ENCODE measurements around the gene CCNL1.
"Not testable (repeated sequence)": the region's sequence is repeated elsewhere in the genome, so short reads cannot be mapped to it uniquely, and the experiment has no call there.

CCNL1 gene

DNA sequence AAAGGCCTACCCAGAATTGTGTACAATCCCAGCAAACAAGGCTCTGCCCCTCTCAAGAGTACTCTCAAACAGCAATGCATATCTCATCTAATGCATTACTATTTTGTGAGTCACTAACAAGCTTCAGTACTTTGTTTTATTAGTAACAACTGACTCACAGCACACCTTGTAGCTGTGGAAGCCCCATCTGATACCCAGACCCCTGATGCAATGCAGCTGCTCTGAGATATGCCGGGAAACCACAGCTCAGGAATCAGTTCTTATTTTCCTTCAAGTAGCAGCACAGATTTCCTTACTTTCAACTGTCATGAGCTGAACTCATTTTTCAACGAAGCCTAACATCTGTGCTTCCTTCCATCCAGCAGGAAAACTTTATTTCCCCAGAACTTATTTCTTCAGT is 37.8 kb downstream of the CCNL1 start:
- DNase-seq: no peak

DNA sequence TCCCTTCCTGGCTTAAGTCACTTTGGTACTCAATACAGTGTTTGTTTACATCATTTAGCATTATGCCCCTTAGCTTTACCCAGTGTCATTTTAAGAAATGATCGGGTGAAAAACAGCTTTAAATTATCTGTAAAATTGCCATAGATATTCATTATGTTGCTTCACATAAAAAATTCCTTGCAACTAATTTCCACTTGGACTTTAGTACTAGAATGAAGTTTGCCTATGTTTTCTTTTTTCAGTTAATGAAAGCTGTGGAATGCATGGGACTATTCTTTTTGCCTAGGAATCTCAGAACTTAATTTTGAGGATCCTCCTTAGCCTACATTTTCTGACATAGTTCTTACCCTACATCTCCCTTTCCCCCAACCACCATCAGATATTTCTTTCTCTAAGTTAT is 38.4 kb downstream of the CCNL1 start:
- DNase-seq: no peak

- DNase-seq: no peak
Measured at GRCh38 chr3:157120071-157120892, 39.7 kb downstream of the CCNL1 start.

DNA sequence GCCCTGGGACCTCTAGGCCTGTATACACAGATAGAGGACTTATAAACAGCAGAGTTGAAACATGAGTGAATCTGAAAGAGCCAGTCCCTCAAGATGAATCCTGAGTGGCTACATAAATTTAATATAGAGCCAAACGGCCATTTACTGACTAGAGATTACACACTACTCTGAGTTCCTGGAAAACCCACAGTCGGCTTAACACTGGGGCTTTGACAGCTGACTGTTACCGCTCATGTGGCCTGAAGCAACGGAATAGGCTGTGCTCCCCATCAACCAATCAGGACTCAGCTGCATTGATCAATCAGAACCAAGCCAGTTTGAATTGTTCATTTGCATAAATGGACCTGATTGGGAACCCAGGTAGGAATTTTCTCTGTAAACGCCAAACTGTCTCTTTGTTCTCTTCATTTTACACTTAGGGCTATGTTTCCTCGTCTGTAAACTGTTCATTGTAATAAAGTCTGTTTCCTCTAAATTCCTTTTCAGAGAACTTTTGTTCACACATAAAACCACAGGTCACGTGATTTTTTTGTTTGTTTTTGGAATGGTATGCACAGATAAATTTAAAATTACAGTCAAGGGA is 40.5 kb downstream of the CCNL1 start:
- DNase-seq: no peak

DNA sequence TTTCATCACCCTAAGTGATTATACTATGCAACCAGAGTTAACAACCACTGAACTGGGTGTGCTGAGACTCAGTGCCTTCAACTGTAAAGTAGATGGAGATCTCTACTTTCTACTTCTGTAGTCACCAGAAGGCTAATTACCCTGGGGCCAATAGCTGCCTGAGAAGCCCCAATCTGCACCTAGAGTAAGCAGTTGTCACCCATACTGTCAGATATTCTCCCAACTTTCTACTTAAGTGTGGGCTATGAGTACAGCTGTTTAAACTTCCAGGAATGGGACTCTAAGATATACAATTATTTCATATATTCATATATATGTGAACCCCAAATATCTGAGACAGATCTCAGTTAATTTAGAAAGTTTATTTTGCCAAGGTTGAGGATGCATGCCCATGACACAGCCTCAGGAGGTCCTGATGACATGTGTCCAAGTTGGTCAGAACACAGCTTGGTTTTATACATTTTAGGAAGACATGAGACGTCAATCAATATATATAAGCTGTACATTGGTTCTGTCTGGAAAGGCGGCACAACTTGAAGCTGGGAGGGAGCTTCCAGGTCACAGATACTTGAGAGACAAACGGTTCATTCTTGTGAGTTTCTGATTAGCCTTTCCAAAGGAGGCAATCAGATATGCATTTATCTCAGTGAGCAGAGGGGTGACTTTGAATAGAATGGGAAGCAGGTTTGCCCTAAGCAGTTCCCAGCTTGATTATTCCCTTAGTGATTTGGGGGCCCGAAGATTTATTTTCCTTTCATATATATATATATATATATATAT is 41.9 kb downstream of the CCNL1 start:
- DNase-seq: no peak

DNA sequence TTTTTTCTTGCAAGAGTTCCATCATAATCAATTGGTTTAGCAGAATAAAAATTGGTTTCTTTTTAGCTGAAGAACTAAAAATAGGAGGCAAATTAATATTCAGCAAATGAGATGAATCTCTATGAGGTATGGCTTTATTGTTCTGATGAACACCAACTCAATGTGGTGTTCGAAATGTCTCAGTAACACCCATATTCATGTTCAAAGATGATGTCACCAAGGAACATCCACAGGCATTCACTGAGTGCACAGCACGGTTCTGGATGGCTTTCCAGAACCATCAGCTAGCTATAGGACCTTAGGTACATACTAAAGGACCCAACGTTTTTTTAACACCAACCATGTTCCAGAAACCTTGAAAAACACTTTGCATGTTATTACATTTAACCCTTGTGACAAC is 42.7 kb downstream of the CCNL1 start:
- DNase-seq: no peak

GRCh38 chr3:157116017-157116416 is 43.9 kb downstream of the CCNL1 start:
- DNase-seq: no peak

- no peak for DNase-seq
Measured at GRCh38 chr3:157115069-157116006, 44.6 kb downstream of the CCNL1 start.

DNA sequence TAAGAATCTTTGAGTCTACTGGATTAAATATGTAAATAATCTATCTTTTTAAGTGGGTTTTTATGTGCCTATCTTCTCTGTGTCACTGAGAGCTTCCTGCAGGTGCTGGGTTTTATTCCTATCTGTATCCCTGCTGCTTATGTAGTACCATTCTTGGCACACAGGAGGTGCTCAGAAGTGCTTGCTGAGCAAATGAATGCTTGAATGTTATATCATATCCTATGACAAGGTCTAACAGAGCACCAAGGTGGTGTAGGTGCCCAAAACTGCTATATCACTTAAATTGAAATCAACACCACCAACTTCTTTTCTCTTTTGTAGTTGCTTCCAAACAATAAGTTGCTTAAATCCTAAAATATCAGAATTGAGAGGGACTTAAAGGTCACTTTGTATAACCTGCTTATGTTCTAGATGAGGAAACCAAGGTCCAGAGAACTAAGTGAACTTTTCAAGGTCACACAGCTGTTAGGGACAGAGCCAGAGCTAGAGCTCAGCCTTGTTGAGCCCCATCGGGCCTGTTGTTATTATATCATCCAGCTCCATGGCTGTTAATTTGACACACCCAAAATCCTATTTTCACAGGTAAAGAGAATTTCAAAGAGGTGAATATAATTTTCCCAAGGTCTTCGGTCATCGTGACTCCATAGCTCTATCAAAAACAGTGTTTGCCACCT is 46.0 kb downstream of the CCNL1 start:
- no peak for DNase-seq

GRCh38 chr3:157112536-157112935 is 47.4 kb downstream of the CCNL1 start:
- DNase-seq: no peak

DNA sequence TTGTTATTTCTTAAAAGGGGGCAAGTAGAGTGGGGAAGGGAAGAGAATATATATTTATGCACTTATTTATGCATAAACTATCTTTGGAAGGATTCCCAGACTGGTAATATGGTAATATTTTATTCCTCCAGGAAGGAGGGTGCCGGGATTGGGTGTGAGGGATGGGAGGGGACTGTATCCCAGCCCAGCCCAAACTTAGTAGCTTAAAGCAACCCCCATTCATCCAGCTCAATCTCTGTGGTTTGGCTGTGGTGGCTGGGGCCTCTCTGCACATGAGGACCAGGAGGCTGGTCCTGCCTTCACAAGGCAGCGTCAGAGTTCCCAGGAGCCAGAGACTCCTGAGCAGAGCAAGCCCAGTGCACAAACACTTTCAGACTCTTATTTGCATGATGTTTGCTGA is 48.4 kb downstream of the CCNL1 start:
- no peak for DNase-seq

- no peak for DNase-seq
Measured at GRCh38 chr3:157110761-157111278, 49.1 kb downstream of the CCNL1 start.

- DNase-seq: no peak
Measured at GRCh38 chr3:157109267-157110141, 50.4 kb downstream of the CCNL1 start.

- DNase-seq: no peak
Measured at GRCh38 chr3:157107644-157108133, 52.3 kb downstream of the CCNL1 start.

DNA sequence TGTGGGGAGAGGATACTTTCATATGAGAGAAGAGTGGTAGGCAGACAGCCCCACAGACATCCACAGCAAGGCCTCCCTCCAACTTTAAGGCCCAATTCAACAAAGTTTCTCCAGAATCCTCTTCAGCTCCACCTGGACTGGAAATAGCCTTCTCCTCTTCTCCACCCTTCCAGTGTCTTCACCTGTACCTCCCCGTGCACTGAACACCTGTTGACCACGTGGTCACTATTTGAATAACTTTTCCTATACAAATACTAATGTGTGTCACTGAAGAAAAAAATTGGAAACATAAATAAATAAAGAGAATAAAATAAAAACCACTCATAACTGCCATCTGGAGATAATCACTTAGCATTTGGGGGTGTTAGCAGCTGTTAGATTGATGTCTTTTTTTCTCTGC is 52.9 kb downstream of the CCNL1 start:
- DNase-seq: no peak

- DNase-seq: no peak
Measured at GRCh38 chr3:157104928-157105652, 54.9 kb downstream of the CCNL1 start.

GRCh38 chr3:157104521-157104920 is 55.4 kb downstream of the CCNL1 start:
- DNase-seq: no peak

- no peak for DNase-seq
Measured at GRCh38 chr3:157103860-157104259, 56.1 kb downstream of the CCNL1 start.

DNA sequence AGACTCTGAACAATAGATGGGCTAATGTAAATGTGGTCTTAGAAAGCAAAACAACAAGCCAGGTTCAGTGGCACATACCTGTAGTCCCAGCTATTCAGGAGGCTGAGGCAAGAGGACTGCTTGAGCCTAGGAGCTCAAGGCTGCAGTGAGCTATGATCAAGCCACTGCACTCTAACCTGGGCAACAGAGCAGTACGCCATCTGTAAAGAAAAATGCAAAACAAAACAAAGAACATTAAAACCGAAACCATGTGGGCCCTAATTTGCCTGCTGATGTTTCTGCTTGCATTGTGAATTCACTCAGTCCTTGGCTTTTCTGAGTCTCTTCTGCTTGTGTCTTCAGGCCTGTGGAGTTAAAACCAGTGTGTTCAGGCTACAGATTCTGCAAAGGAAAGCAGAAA is 56.7 kb downstream of the CCNL1 start:
- DNase-seq: no peak

GRCh38 chr3:157102595-157102994 is 57.4 kb downstream of the CCNL1 start:
- not testable (repeated sequence) for DNase-seq

Measured in NCI-H1436 treated with DMSO at 0.1 percent for 48 hours (cell line).